ENCODE results near the gene TOGARAM1. TPM values are rescaled to one million over a fixed set of nuclear protein-coding genes. Genes with fewer than 3 reads are reported as not detected.

TOGARAM1 gene
- total and polyA plus RNA-seq, 2 donors (not counting 3 experiments of a cell fraction or from before 2014, with no cell fraction given): 4.2 to 13.8 TPM

GRCh38 chr14:45051180-45051579, 89.2 kb downstream of the TOGARAM1 start:
- dilution Hi-C loops (cut with MboI; ENCODE audit: extremely low pct_ligation_motif_present, low sequenced_read_pairs): no loop called here
- no TSS peak for BruUV-seq (replicated peaks)
- Histone ChIP-seq H3K4me2 (ENCODE audit: insufficient read depth, low read length) (no peak overlapping the region), H3K9ac (replicated peaks; ENCODE audit: extremely low read depth, insufficient read depth, low read length) (no peak overlapping the region), H3K4me1 (ENCODE audit: control insufficient read depth, extremely low read depth, insufficient read depth, low read length) (no peaks in the 10 kb centered on the region), H2AFZ (ENCODE audit: low read depth, low read length) (no peak overlapping the region), H3K4me3 (replicated peaks in 1 of 3; ENCODE audit: insufficient read depth in 1 of 3, low read depth in 1 of 3, low read length in 3 of 3) (no peak overlapping the region), H3K27me3 (ENCODE audit: control insufficient read depth in 2 of 2, insufficient read depth in 2 of 2, low read length in 2 of 2) (no peaks in the 10 kb centered on the region), H3K27ac (ENCODE audit: insufficient read depth, low read depth, low read length) (no peak overlapping the region), H3K9me3 (replicated peaks; ENCODE audit: control insufficient read depth, insufficient read depth, low read length) (no peaks in the 10 kb centered on the region), H3K79me2 (ENCODE audit: control insufficient read depth, insufficient read depth, low read length) (no peaks in the 10 kb centered on the region), H3K9me1 (replicated peaks; ENCODE audit: control insufficient read depth, extremely low read depth, insufficient read depth, low read length) (no peaks in the 10 kb centered on the region), H4K20me1 (replicated peaks; ENCODE audit: control insufficient read depth, extremely low read depth, insufficient read depth, low read length) (no peaks in the 10 kb centered on the region), H3K36me3 (ENCODE audit: control insufficient read depth in 2 of 2, extremely low read depth in 1 of 2, insufficient read depth in 2 of 2, low read length in 2 of 2) (no peaks in the 10 kb centered on the region)
- FAIRE-seq (no peak), DNase-seq (ENCODE audit: low read depth, low spot score) (no peak)
- intact Hi-C loops (cut with micrococcal nuclease): no loop called here
- ChIA-PET CTCF (no interaction called here), POLR2A (no interaction called here)
- TF ChIP-seq, protein P1, sequence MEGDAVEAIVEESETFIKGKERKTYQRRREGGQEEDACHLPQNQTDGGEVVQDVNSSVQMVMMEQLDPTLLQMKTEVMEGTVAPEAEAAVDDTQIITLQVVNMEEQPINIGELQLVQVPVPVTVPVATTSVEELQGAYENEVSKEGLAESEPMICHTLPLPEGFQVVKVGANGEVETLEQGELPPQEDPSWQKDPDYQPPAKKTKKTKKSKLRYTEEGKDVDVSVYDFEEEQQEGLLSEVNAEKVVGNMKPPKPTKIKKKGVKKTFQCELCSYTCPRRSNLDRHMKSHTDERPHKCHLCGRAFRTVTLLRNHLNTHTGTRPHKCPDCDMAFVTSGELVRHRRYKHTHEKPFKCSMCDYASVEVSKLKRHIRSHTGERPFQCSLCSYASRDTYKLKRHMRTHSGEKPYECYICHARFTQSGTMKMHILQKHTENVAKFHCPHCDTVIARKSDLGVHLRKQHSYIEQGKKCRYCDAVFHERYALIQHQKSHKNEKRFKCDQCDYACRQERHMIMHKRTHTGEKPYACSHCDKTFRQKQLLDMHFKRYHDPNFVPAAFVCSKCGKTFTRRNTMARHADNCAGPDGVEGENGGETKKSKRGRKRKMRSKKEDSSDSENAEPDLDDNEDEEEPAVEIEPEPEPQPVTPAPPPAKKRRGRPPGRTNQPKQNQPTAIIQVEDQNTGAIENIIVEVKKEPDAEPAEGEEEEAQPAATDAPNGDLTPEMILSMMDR (IDR thresholded peaks at IDR 0.05; ENCODE audit: extremely low read depth in 1 of 2, insufficient read depth in 1 of 2, low read depth in 1 of 2, low read length in 2 of 2): no peak
- TF ChIP-seq POLR2AphosphoS5 (IDR thresholded peaks at IDR 0.05; ENCODE audit: insufficient read depth, low read depth, low read length): no peak
- no peak for TF ChIP-seq MAX (IDR thresholded peaks at IDR 0.05; ENCODE audit: insufficient read depth, insufficient read length)
- TF ChIP-seq JUN (IDR thresholded peaks at IDR 0.05; ENCODE audit: borderline replicate concordance, insufficient read depth, insufficient read length, low read depth): no peak
- no peak for TF ChIP-seq FOS (IDR thresholded peaks at IDR 0.05; ENCODE audit: borderline replicate concordance, insufficient read depth, low read length)

DNA sequence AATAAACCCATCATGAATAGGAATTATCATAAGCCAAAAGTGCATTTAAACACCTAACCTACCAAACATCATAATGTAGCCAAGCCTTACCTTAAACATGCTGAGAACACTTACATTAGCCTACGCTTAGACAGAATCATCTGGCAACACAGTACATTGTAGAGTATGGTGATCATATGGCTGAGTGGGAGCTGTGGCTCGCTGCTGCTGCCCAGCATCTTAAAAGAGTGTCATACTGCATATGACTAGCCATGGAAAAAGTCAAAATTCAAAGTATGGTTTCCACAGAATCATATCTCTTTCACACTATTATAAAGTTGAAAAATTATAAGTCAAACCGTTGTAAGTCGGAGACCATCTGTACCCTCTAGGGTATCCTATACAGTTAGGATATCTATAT, 89.9 kb downstream of the TOGARAM1 start:
- TF ChIP-seq GATA2 (IDR thresholded peaks at IDR 0.05; ENCODE audit: insufficient read depth, insufficient read length, low read depth, low read length) (no peak), MAX (IDR thresholded peaks at IDR 0.05; ENCODE audit: insufficient read depth, insufficient read length) (no peak), FOS (IDR thresholded peaks at IDR 0.05; ENCODE audit: borderline replicate concordance, insufficient read depth, low read length) (no peak), POLR2AphosphoS5 (IDR thresholded peaks at IDR 0.05; ENCODE audit: insufficient read depth, low read depth, low read length) (no peak), JUN (IDR thresholded peaks at IDR 0.05; ENCODE audit: borderline replicate concordance, insufficient read depth, insufficient read length, low read depth) (no peak), EZH2 (IDR thresholded peaks at IDR 0.05; ENCODE audit: borderline replicate concordance, low read depth, low read length, severe bottlenecking) (no peak), POLR2A (IDR thresholded peaks at IDR 0.05; ENCODE audit: low read depth, low read length) (no peak), MYC (IDR thresholded peaks at IDR 0.05; ENCODE audit: low read depth, low read length) (no peak)
- TF ChIP-seq, protein P1 (IDR thresholded peaks at IDR 0.05; ENCODE audit: extremely low read depth in 1 of 2, insufficient read depth in 1 of 2, low read depth in 1 of 2, low read length in 2 of 2): no peak
- Histone ChIP-seq H2AFZ (ENCODE audit: low read depth, low read length) (no peak overlapping the region), H3K79me2 (ENCODE audit: control insufficient read depth, insufficient read depth, low read length) (no peaks in the 10 kb centered on the region), H3K27ac (ENCODE audit: insufficient read depth, low read depth, low read length) (no peak overlapping the region), H3K4me1 (ENCODE audit: control insufficient read depth, extremely low read depth, insufficient read depth, low read length) (no peaks in the 10 kb centered on the region), H3K4me2 (ENCODE audit: insufficient read depth, low read length) (no peak overlapping the region), H3K9me1 (replicated peaks; ENCODE audit: control insufficient read depth, extremely low read depth, insufficient read depth, low read length) (no peaks in the 10 kb centered on the region), H3K9ac (replicated peaks; ENCODE audit: extremely low read depth, insufficient read depth, low read length) (no peak overlapping the region), H4K20me1 (replicated peaks; ENCODE audit: control insufficient read depth, extremely low read depth, insufficient read depth, low read length) (no peaks in the 10 kb centered on the region), H3K27me3 (ENCODE audit: control insufficient read depth in 2 of 2, insufficient read depth in 2 of 2, low read length in 2 of 2) (no peaks in the 10 kb centered on the region), H3K4me3 (replicated peaks in 1 of 3; ENCODE audit: insufficient read depth in 1 of 3, low read depth in 1 of 3, low read length in 3 of 3) (no peak overlapping the region), H3K36me3 (ENCODE audit: control insufficient read depth in 2 of 2, extremely low read depth in 1 of 2, insufficient read depth in 2 of 2, low read length in 2 of 2) (no peaks in the 10 kb centered on the region), H3K9me3 (replicated peaks; ENCODE audit: control insufficient read depth, insufficient read depth, low read length) (no peaks in the 10 kb centered on the region)
- intact Hi-C loops (cut with micrococcal nuclease) (no loop called here), dilution Hi-C loops (cut with MboI; ENCODE audit: extremely low pct_ligation_motif_present, low sequenced_read_pairs) (no loop called here)
- ChIA-PET POLR2A (no interaction called here), CTCF (no interaction called here)
- DNase-seq (ENCODE audit: low read depth, low spot score): no peak
- no peak for FAIRE-seq
- no TSS peak for BruUV-seq (replicated peaks)

Measured in endothelial cell of umbilical vein (primary cell).